Nephron progenitor cell (in vitro differentiated cells): ENCODE data around the gene LRFN4.

Source experiments
- DNase-seq: peaks from one replicate; pipeline ENCODE4 v3.0.0; 2021
- H3K27ac Mint-ChIP-seq: 2 replicates; pipeline ENCODE4 v1.8.0; 2021; ENCODE audit warnings: mild to moderate bottlenecking, moderate library complexity, mixed read lengths
- H3K27me3 Mint-ChIP-seq: 2 replicates; pipeline ENCODE4 v1.8.0; 2021; ENCODE audit warnings: mild to moderate bottlenecking, low read depth, mixed read lengths; ENCODE audit not compliant: poor library complexity
- H3K36me3 Mint-ChIP-seq: 2 replicates; pipeline ENCODE4 v1.8.0; 2021; ENCODE audit warnings: low read depth, mixed read lengths
- H3K4me1 Mint-ChIP-seq: 2 replicates; pipeline ENCODE4 v1.8.0; 2021; ENCODE audit warnings: mixed read lengths
- H3K4me3 Mint-ChIP-seq: 2 replicates; pipeline ENCODE4 v1.8.0; 2021; ENCODE audit warnings: mild to moderate bottlenecking, moderate library complexity, mixed read lengths
- H3K9me3 Mint-ChIP-seq: 2 replicates; pipeline ENCODE4 v1.8.0; 2021; ENCODE audit warnings: mild to moderate bottlenecking, moderate library complexity, mixed read lengths
- TF ChIP-seq, protein P1 (sequence below): fragments of 200-600 bp; sonication (generic); IDR thresholded peaks from 2 replicates; pipeline ENCODE4 v1.5.0; 2021; ENCODE audit warnings: antibody characterized with exemption

LRFN4 gene

DNA sequence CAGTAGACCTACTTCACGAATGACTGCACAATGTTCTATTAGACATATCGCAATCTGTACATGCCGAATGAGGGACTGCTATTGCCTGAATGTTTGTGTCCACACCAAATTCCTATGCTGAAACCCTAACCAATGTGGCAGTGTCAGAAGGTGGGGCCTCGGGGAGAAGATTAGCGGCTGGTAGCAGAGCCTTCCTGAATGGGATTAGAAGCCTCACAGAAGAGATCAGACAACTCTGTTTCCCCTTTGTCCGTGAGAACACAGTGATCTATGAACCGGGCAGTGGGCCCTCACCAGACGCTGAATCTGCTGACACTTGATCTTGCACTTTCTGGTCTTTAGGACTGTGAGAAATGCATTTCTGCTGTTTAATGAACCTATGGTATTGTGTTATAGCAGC, 33.1 kb downstream of the LRFN4 start:
- H3K36me3 Mint-ChIP-seq, result peaks cover 9% of the 10 kb centered on the region
- peaks cover 71% of the 10 kb centered on the region for H3K4me1 Mint-ChIP-seq
- DNase-seq, result no peak
- peaks cover 5% of the 10 kb centered on the region for H3K27me3 Mint-ChIP-seq
- H3K9me3 Mint-ChIP-seq, result no peaks in the 10 kb centered on the region
- H3K4me3 Mint-ChIP-seq, result peak overlapping the region; percentile 24
- TF ChIP-seq, protein P1, sequence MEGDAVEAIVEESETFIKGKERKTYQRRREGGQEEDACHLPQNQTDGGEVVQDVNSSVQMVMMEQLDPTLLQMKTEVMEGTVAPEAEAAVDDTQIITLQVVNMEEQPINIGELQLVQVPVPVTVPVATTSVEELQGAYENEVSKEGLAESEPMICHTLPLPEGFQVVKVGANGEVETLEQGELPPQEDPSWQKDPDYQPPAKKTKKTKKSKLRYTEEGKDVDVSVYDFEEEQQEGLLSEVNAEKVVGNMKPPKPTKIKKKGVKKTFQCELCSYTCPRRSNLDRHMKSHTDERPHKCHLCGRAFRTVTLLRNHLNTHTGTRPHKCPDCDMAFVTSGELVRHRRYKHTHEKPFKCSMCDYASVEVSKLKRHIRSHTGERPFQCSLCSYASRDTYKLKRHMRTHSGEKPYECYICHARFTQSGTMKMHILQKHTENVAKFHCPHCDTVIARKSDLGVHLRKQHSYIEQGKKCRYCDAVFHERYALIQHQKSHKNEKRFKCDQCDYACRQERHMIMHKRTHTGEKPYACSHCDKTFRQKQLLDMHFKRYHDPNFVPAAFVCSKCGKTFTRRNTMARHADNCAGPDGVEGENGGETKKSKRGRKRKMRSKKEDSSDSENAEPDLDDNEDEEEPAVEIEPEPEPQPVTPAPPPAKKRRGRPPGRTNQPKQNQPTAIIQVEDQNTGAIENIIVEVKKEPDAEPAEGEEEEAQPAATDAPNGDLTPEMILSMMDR, result no peak
- peak overlapping the region; percentile 62 for H3K27ac Mint-ChIP-seq

DNA sequence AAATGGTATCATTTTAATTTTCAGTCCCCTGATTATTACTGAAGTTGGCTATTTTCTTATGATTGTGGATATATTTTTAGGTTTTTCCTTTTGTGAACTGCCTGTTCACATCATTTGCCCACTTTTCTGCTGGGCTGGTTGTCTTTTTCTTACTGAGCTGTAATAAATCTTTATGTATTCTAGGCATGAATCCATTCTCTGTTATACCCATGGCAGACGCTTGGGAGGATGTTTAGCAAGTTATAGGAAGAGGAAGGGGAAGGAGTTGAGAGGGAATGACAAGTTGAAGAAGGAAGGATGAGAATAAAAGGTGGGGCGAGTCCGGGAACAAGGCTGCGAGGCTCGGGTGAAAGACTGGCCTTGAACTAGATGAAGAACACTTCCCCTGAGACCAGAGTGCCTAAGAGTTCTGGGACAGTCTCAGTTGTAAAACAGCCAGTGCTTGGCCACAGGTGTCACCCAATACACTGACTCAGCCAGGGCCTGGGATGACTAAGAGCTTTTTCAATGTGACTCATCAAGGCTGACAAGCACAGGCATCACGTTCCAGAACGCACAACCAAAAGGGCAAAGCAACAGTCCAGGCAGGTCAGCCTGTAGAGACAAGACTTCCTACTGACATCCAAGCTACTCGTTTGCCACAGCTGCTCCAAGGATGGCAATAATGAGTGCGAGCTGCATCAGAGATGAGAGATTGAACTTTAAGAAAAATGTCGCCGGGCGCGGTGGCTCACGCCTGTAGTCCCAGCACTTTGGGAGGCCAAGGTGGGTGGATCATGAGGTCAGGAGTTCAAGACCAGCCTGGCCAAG, 35.2 kb downstream of the LRFN4 start:
- no peak for DNase-seq
- Mint-ChIP-seq H3K4me3 (peak overlapping the region; percentile 2), H3K4me1 (peaks cover 64% of the 10 kb centered on the region), H3K27ac (peak overlapping the region; percentile 93), H3K36me3 (peaks cover 5% of the 10 kb centered on the region), H3K9me3 (peaks cover 4% of the 10 kb centered on the region), H3K27me3 (peaks cover 4% of the 10 kb centered on the region)
- TF ChIP-seq, protein P1, result no peak

DNA sequence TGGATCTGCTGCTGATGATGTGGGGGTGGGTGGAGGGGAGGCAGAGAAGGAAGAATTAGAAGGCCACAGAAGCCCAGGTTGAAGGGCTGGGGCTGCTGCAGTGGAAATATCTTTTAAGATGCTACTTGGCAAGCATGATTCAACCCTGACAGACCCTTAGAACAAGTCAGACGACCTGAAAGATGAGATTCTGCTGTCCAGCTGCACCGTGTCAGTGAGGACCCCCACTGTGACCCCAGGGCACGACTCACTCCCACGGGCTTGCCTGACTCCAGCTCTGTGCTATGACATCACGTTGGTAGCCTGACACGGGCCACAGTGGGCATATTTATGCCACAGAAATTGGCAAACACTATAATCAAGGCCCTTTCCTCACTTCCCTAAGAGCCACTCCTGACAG, 36.0 kb downstream of the LRFN4 start:
- Mint-ChIP-seq H3K27ac (peak overlapping the region; percentile 42), H3K9me3 (peaks cover 4% of the 10 kb centered on the region), H3K36me3 (peaks cover 5% of the 10 kb centered on the region), H3K27me3 (peaks cover 4% of the 10 kb centered on the region), H3K4me3 (peak overlapping the region; percentile 64), H3K4me1 (peaks cover 57% of the 10 kb centered on the region)
- TF ChIP-seq, protein P1, result no peak
- DNase-seq, result no peak

DNA sequence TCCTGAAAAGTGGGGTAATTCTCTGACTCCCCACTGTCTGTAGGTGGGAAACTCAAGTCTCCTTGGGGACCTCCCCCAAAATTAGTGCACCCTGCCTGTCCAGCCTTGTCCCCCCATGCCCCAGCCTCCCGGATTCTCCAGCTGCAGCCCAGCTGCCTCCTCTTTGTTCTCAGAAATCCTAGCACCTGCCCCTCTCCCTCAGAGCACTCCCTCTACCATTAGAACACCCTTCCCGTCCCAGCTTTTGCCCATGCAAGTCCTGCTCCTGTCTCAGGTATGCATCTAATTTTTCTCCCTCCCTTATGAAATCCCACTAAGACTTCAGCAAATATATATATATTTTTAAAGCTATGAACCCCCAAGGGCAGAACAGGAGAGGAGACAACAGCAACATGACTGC, 37.3 kb downstream of the LRFN4 start:
- H3K27me3 Mint-ChIP-seq, result peaks cover 4% of the 10 kb centered on the region
- peak overlapping the region; percentile 3 for H3K4me3 Mint-ChIP-seq
- H3K27ac Mint-ChIP-seq, result no peak overlapping the region
- no peak for DNase-seq
- H3K4me1 Mint-ChIP-seq, result peaks cover 51% of the 10 kb centered on the region
- TF ChIP-seq, protein P1, result no peak
- H3K9me3 Mint-ChIP-seq, result peaks cover 4% of the 10 kb centered on the region
- H3K36me3 Mint-ChIP-seq, result peaks cover 5% of the 10 kb centered on the region

DNA sequence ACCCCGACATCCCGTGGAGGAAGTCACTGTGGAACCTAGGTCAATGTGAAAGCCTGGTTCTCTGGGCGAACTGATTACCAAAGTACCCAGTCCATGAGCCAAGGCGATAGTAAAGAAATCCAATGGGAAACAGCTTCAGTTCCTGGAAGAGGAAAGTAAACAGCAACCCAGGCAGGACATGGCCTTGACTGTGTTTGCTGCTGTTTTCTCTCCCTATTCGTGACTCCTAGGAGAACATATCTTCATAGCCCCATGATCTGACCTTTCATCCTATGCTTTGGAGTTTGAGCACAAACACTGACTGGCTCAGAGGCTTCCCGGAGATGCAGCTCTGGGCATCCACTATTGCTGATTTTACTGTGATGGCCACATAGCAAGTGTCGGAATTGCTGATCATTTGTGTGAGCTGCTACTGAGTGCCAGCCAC, 45.1 kb downstream of the LRFN4 start:
- peaks cover 16% of the 10 kb centered on the region for H3K27me3 Mint-ChIP-seq
- no peak overlapping the region for H3K27ac Mint-ChIP-seq
- H3K4me3 Mint-ChIP-seq, result no peak overlapping the region
- H3K9me3 Mint-ChIP-seq, result no peaks in the 10 kb centered on the region
- H3K36me3 Mint-ChIP-seq, result no peaks in the 10 kb centered on the region
- H3K4me1 Mint-ChIP-seq, result peaks cover 41% of the 10 kb centered on the region
- no peak for DNase-seq
- TF ChIP-seq, protein P1, result no peak
